HCT116 (cell line): Measurements from ENCODE around the gene DLG2. TPM values are rescaled to one million over a fixed set of nuclear protein-coding genes. Genes with fewer than 3 reads are reported as not detected.

Source experiments
- ATAC-seq: fragments of 200-7000 bp; cut with Tn5 transposase; 2 replicates; pipeline ENCODE4 v1.9.1; 2020; ENCODE audit warnings: mild to moderate bottlenecking, moderate library complexity
- BruUV-seq: library from RNA; stranded (reverse); fragments of 400-500 nt; replicated peaks from 2 replicates; lab custom pipeline; 2021; lab: Mats Ljungman, UMichigan
- CTCF ChIA-PET: fragments of 300-600 bp; sonication (Branson Sonifier 250); formaldehyde crosslinking; loops from one replicate; lab custom pipeline; 2021; ENCODE audit warnings: antibody characterized with exemption; lab: Charles Lee
- POLR2A ChIA-PET: fragments of 300-600, 350-600 bp; sonication (Branson Sonifier 250); formaldehyde crosslinking; loops from one replicate; lab custom pipeline; 2021; ENCODE audit warnings: antibody characterized with exemption; lab: Charles Lee
- RAD21 ChIA-PET, 2 experiments: fragments of 300-600 bp; sonication (Branson Sonifier 250); formaldehyde crosslinking; loops; one replicate each; lab custom pipeline; 2023; ENCODE audit warnings: low total read pairs in 2 of 2; ENCODE audit not compliant: uncharacterized antibody in 2 of 2, unreplicated experiment in 2 of 2, low non-redundant PET in 1 of 2; lab: Charles Lee
- DNase-seq: peaks from one replicate; pipeline ENCODE4 v3.0.0-alpha.2; 2010; ENCODE audit warnings: low read depth, low spot score
- H2AFZ ChIP-seq: fragments of 200-600 bp; shearing (Covaris generic), sonication (generic); 2 replicates; pipeline ENCODE4 v1.6.1; 2017; ENCODE audit warnings: low read depth, mixed run types, mixed read lengths, antibody characterized with exemption, low read length; ENCODE audit not compliant: poor library complexity, severe bottlenecking
- H3K27ac ChIP-seq: 2 replicates; pipeline ENCODE4 v1.5.1; 2012; ENCODE audit warnings: low read depth, low read length
- H3K27me3 ChIP-seq: fragments of 200-600 bp; sonication (generic); 2 replicates; pipeline ENCODE4 v1.6.1; 2016; ENCODE audit warnings: mixed run types, low read length, mixed read lengths; ENCODE audit not compliant: insufficient read depth
- H3K36me3 ChIP-seq, 2 experiments: fragments of 200-500 bp in 1 of 2; fragments of 200-600 bp in 1 of 2; sonication (Bioruptor generic) in 1 of 2; sonication (generic) in 1 of 2; 2 replicates each; pipeline versions ENCODE4 v1.5.1 to v1.6.1; 2014 to 2016; ENCODE audit warnings: low read length in 2 of 2, inconsistent platforms in 1 of 2, mixed read lengths in 1 of 2, mixed run types in 1 of 2; ENCODE audit not compliant: insufficient read depth in 2 of 2, control insufficient read depth in 1 of 2
- H3K4me1 ChIP-seq, 2 experiments: fragments of 200-600 bp in 1 of 2; sonication (generic) in 1 of 2; 2 replicates each; pipeline versions ENCODE4 v1.5.1 to v1.6.1; 2012 to 2017; ENCODE audit warnings: low read length in 2 of 2, inconsistent platforms in 1 of 2, mild to moderate bottlenecking in 1 of 2, mixed read lengths in 1 of 2, mixed run types in 1 of 2, moderate library complexity in 1 of 2; ENCODE audit not compliant: insufficient read depth in 2 of 2, control insufficient read depth in 1 of 2
- H3K4me2 ChIP-seq: fragments of 200-600 bp; sonication (generic); 2 replicates; pipeline ENCODE4 v1.6.1; 2017; ENCODE audit warnings: mixed run types, low read length, mixed read lengths
- H3K4me3 ChIP-seq, 2 experiments: fragments of 200-600 bp in 1 of 2; sonication (generic) in 1 of 2; replicated peaks in 1 of 2; 2 replicates each; pipeline ENCODE4 v1.5.1; 2011 to 2016; ENCODE audit warnings: low read length in 2 of 2, control low read depth in 1 of 2, low read depth in 1 of 2, mild to moderate bottlenecking in 1 of 2, mixed read lengths in 1 of 2, mixed run types in 1 of 2
- H3K79me2 ChIP-seq: fragments of 200-600 bp; sonication (generic); 2 replicates; pipeline ENCODE4 v1.6.1; 2017; ENCODE audit warnings: mild to moderate bottlenecking, mixed run types, low read length, moderate library complexity, mixed read lengths; ENCODE audit not compliant: insufficient read depth
- H3K9ac ChIP-seq: fragments of 200-600 bp; sonication (generic); 2 replicates; pipeline ENCODE4 v1.6.1; 2016; ENCODE audit warnings: low read length, mixed read lengths
- H3K9me2 ChIP-seq: fragments of 200-600 bp; sonication (generic), shearing (Covaris generic); 2 replicates; pipeline ENCODE4 v1.6.1; 2017; ENCODE audit warnings: mixed run types, mild to moderate bottlenecking, moderate library complexity; ENCODE audit not compliant: insufficient read depth
- H3K9me3 ChIP-seq, 2 experiments: fragments of 200-500 bp in 1 of 2; fragments of 200-600 bp in 1 of 2; sonication (Bioruptor generic) in 1 of 2; sonication (generic) in 1 of 2; 2 replicates each; pipeline ENCODE4 v1.6.1; 2014 to 2017; ENCODE audit warnings: low read length in 2 of 2, mixed read lengths in 2 of 2, inconsistent platforms in 1 of 2, low read depth in 1 of 2, mild to moderate bottlenecking in 1 of 2, mixed run types in 1 of 2, moderate library complexity in 1 of 2; ENCODE audit not compliant: control insufficient read depth in 1 of 2, insufficient read depth in 1 of 2
- H4K20me1 ChIP-seq: fragments of 200-600 bp; sonication (generic), shearing (Covaris generic); 2 replicates; pipeline ENCODE4 v1.6.1; 2017; ENCODE audit warnings: mixed run types, mild to moderate bottlenecking, moderate library complexity; ENCODE audit not compliant: insufficient read depth
- CBX3 ChIP-seq: IDR thresholded peaks from 2 replicates; pipeline ENCODE4 v1.6.1; 2012; ENCODE audit warnings: low read depth
- EGR1 ChIP-seq: IDR thresholded peaks from 2 replicates; pipeline ENCODE4 v1.6.1; 2012; ENCODE audit warnings: low read depth
- FOSL1 ChIP-seq: IDR thresholded peaks from 2 replicates; pipeline ENCODE4 v1.6.1; 2012; ENCODE audit warnings: low read depth
- POLR2A ChIP-seq: IDR thresholded peaks from 2 replicates; pipeline ENCODE4 v1.7.0; 2011; ENCODE audit warnings: borderline replicate concordance; ENCODE audit not compliant: insufficient read depth, insufficient read length; ENCODE audit errors: extremely low read depth
- POLR2AphosphoS5 ChIP-seq: IDR thresholded peaks from 2 replicates; pipeline ENCODE4 v1.6.1; 2011; ENCODE audit warnings: mild to moderate bottlenecking, low read depth, low read length, moderate library complexity
- RAD21 ChIP-seq: IDR thresholded peaks from 2 replicates; pipeline ENCODE4 v1.6.1; 2012; ENCODE audit warnings: low read depth, mild to moderate bottlenecking
- TCF7L2 ChIP-seq: IDR thresholded peaks from 2 replicates; pipeline ENCODE4 v1.7.0; 2011; ENCODE audit warnings: borderline replicate concordance, inconsistent platforms; ENCODE audit not compliant: insufficient read depth, insufficient read length; ENCODE audit errors: extremely low read depth
- YY1 ChIP-seq: IDR thresholded peaks from 2 replicates; pipeline ENCODE4 v1.6.1; 2011; ENCODE audit warnings: low read length, low read depth, moderate library complexity, mild to moderate bottlenecking; ENCODE audit not compliant: insufficient replicate concordance; ENCODE audit errors: extremely low read depth
- ZFX ChIP-seq: fragments of 450-650 bp; IDR thresholded peaks from 2 replicates; pipeline ENCODE4 v1.6.1; 2017
- intact Hi-C: fragments of 100-400 bp; cut with micrococcal nuclease; formaldehyde crosslinking; loops from 2 replicates; pipeline ENCODE4 v1.10.0; 2022
- total RNA-seq: library from RNA; stranded (reverse); gene quantifications from one replicate; pipeline ENCODE4 v1.2.1, GENCODE V29; 2021; ENCODE audit not compliant: unreplicated experiment
- TF ChIP-seq, protein P1 (sequence below): IDR thresholded peaks from 2 replicates; pipeline ENCODE4 v1.6.1; 2011; ENCODE audit warnings: mild to moderate bottlenecking, low read length, moderate library complexity; ENCODE audit not compliant: insufficient replicate concordance; ENCODE audit errors: extremely low read depth
- TF ChIP-seq, protein P2 (sequence below): IDR thresholded peaks from 2 replicates; pipeline ENCODE4 v1.6.1; 2012
- TF ChIP-seq, protein P3 (sequence below), 3 experiments: fragments of 200-600 bp in 1 of 3; sonication (generic) in 1 of 3; IDR thresholded peaks in 2 of 3; conservative IDR thresholded peaks in 1 of 3; 2 replicates each; pipeline ENCODE4 v1.5.1; 2012 to 2017; ENCODE audit warnings: low read depth in 2 of 3, low read length in 2 of 3, antibody characterized with exemption in 1 of 3, borderline replicate concordance in 1 of 3, control low read depth in 1 of 3, mild to moderate bottlenecking in 1 of 3, mixed read lengths in 1 of 3, mixed run types in 1 of 3, moderate library complexity in 1 of 3; ENCODE audit not compliant: insufficient read depth in 1 of 3
- TF ChIP-seq, protein P4 (sequence below): IDR thresholded peaks from 2 replicates; pipeline ENCODE4 v1.6.1; 2012

DLG2 gene
- total RNA-seq, 1 experiment from 2014 or later, result 2.4 TPM

DNA sequence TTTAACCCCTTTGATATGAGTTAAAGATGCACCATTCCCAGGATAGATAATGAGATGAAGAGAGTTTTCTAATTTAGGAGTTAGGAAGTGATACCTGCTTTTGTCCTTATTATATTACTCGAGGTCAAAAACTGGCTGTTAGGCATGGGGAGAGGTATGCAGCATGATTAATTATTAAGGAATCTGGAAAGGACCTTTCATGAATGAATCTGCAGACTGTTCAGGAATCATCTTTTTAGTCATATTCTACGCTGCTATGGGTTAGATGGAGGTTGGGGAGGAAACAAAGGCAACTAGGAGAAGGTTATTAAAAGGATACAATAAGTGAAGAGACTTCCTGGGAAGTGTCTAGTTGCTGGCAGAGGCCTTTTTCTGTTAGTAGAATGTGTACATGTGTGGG is 1848.5 kb downstream of the DLG2 start:
- no peak overlapping the region for H3K27ac ChIP-seq
- DNase-seq, result no peak
- RAD21 ChIA-PET, result no interaction called here
- no peak overlapping the region for H3K4me2 ChIP-seq
- POLR2A ChIA-PET, result no interaction called here
- no peaks in the 10 kb centered on the region for H3K9me3 ChIP-seq
- CTCF ChIA-PET, result no interaction called here
- H3K4me3 ChIP-seq, result no peak overlapping the region
- BruUV-seq, result no TSS peak
- H2AFZ ChIP-seq, result no peak overlapping the region
- peaks cover 46% of the 10 kb centered on the region for H3K27me3 ChIP-seq
- intact Hi-C loops, result no loop called here
- H3K9me2 ChIP-seq, result no peaks in the 10 kb centered on the region
- no peak overlapping the region for H3K9ac ChIP-seq
- no peaks in the 10 kb centered on the region for H4K20me1 ChIP-seq
- no peaks in the 10 kb centered on the region for H3K79me2 ChIP-seq
- no peaks in the 10 kb centered on the region for H3K4me1 ChIP-seq
- no peak for ATAC-seq
- no peaks in the 10 kb centered on the region for H3K36me3 ChIP-seq
- TF ChIP-seq, protein P1, sequence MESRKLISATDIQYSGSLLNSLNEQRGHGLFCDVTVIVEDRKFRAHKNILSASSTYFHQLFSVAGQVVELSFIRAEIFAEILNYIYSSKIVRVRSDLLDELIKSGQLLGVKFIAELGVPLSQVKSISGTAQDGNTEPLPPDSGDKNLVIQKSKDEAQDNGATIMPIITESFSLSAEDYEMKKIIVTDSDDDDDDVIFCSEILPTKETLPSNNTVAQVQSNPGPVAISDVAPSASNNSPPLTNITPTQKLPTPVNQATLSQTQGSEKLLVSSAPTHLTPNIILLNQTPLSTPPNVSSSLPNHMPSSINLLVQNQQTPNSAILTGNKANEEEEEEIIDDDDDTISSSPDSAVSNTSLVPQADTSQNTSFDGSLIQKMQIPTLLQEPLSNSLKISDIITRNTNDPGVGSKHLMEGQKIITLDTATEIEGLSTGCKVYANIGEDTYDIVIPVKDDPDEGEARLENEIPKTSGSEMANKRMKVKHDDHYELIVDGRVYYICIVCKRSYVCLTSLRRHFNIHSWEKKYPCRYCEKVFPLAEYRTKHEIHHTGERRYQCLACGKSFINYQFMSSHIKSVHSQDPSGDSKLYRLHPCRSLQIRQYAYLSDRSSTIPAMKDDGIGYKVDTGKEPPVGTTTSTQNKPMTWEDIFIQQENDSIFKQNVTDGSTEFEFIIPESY, result no peak
- TF ChIP-seq RAD21 (no peak), YY1 (no peak), POLR2AphosphoS5 (no peak), POLR2A (no peak), TCF7L2 (no peak), ZFX (no peak), CBX3 (no peak), FOSL1 (no peak), EGR1 (no peak)
- TF ChIP-seq, protein P2, sequence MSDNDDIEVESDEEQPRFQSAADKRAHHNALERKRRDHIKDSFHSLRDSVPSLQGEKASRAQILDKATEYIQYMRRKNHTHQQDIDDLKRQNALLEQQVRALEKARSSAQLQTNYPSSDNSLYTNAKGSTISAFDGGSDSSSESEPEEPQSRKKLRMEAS, result no peak
- TF ChIP-seq, protein P3, sequence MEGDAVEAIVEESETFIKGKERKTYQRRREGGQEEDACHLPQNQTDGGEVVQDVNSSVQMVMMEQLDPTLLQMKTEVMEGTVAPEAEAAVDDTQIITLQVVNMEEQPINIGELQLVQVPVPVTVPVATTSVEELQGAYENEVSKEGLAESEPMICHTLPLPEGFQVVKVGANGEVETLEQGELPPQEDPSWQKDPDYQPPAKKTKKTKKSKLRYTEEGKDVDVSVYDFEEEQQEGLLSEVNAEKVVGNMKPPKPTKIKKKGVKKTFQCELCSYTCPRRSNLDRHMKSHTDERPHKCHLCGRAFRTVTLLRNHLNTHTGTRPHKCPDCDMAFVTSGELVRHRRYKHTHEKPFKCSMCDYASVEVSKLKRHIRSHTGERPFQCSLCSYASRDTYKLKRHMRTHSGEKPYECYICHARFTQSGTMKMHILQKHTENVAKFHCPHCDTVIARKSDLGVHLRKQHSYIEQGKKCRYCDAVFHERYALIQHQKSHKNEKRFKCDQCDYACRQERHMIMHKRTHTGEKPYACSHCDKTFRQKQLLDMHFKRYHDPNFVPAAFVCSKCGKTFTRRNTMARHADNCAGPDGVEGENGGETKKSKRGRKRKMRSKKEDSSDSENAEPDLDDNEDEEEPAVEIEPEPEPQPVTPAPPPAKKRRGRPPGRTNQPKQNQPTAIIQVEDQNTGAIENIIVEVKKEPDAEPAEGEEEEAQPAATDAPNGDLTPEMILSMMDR (IDR thresholded peaks at IDR 0.05 in 2 of 3, conservative IDR thresholded peaks at IDR 0.05 in 1 of 3; ENCODE audit: borderline replicate concordance in 1 of 3, insufficient read depth in 1 of 3, low read depth in 2 of 3, low read length in 2 of 3), result no peak
- TF ChIP-seq, protein P4, sequence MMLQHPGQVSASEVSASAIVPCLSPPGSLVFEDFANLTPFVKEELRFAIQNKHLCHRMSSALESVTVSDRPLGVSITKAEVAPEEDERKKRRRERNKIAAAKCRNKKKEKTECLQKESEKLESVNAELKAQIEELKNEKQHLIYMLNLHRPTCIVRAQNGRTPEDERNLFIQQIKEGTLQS, result no peak
